Stomach (tissue), 9 donors: ENCODE data around the gene SLC8A2. TPM values are rescaled to one million over a fixed set of nuclear protein-coding genes. Genes with fewer than 3 reads are reported as not detected.

ENCODE experiments used
- DNase-seq, 2 donors: peaks; one replicate each; pipeline versions ENCODE4 v3.0.0 to v3.0.0-alpha.2; 2013 to 2019
- H3K27ac ChIP-seq, 5 donors: fragments of 200-600 bp in 4 of 5; sonication (generic) in 4 of 5; one replicate each; pipeline ENCODE4 v1.5.1; 2013 to 2019; ENCODE audit warnings: mild to moderate bottlenecking in 1 of 5, moderate library complexity in 1 of 5
- H3K27me3 ChIP-seq, 3 donors: fragments of 200-600 bp; sonication (generic); one replicate each; pipeline ENCODE4 v1.5.1; 2017 to 2019; ENCODE audit warnings: mixed run types in 1 of 3
- H3K36me3 ChIP-seq, 4 donors: fragments of 200-600 bp; sonication (generic); 1 replicate in 3 of 4; 2 replicates in 1 of 4; pipeline ENCODE4 v1.5.1; 2016 to 2019
- H3K4me1 ChIP-seq, 4 donors: fragments of 200-600 bp; sonication (generic); one replicate each; pipeline ENCODE4 v1.5.1; 2016 to 2019
- H3K4me3 ChIP-seq, 4 donors: fragments of 200-600 bp; sonication (generic) in 3 of 4; one replicate each; pipeline ENCODE4 v1.5.1; 2016 to 2019; ENCODE audit warnings: mild to moderate bottlenecking in 1 of 4
- H3K9me3 ChIP-seq, 4 donors: fragments of 200-600 bp; sonication (generic); one replicate each; pipeline ENCODE4 v1.5.1; 2016 to 2019
- EP300 ChIP-seq: sonication (generic); formaldehyde crosslinking; IDR thresholded peaks from one replicate; pipeline ENCODE4 v1.6.1; 2017; ENCODE audit warnings: antibody characterized with exemption
- POLR2A ChIP-seq, 4 donors: fragments of 450-650 bp; IDR thresholded peaks; one replicate each; pipeline ENCODE4 v1.6.1; 2016; ENCODE audit warnings: antibody characterized with exemption in 4 of 4, control low read depth in 2 of 4, mild to moderate bottlenecking in 1 of 4, moderate library complexity in 1 of 4
- POLR2AphosphoS5 ChIP-seq, 3 donors: sonication (generic); formaldehyde crosslinking; IDR thresholded peaks; one replicate each; pipeline ENCODE4 v1.6.1; 2016; ENCODE audit warnings: antibody characterized with exemption in 3 of 3
- WGBS, 5 donors: extraction: QIAGEN DNeasy Blood & Tissue Kit in 3 of 5; methylation state at CpG; one replicate each; pipeline versions ENCODE4 v1.1.5 to v1.1.7; 2013 to 2018; 5-methylcytosine and 5-hydroxymethylcytosine counted together
- intact Hi-C: fragments of 100-400 bp; cut with DNase I; formaldehyde crosslinking; loops from one replicate; pipeline ENCODE4 v1.15.1; 2023; ENCODE audit warnings: low total_unique reads
- polyA plus RNA-seq, 3 donors: library from polyadenylated mRNA; stranded (reverse); fragments of 200-250 nt; gene quantifications; one replicate each; pipeline ENCODE4 v1.2.3, GENCODE V29; 2013
- total RNA-seq, 5 donors: library from RNA; depleted of rRNA; stranded (reverse); fragments of >200 nt; gene quantifications; one replicate each; pipeline versions ENCODE4 v1.1.0 to v1.2.3, GENCODE V29; 2014 to 2016
- TF ChIP-seq, protein P1 (sequence below), 7 experiments: fragments of 450-650 bp in 4 of 7; fragments of 200-600 bp in 3 of 7; sonication (generic) in 3 of 7; IDR thresholded peaks; one replicate each; pipeline ENCODE4 v1.5.1; 2016 to 2019; ENCODE audit warnings: antibody characterized with exemption in 7 of 7, control low read depth in 2 of 7, mild to moderate bottlenecking in 1 of 7
- donor health status: healthy with polysubstance abuse.
- donor health status: Bipolar disorder and iron deficiency.
- donor health status: healthy.

Gene SLC8A2
- total and polyA plus RNA-seq, 8 donors = 0.12 to 17.9 (median 2.0) TPM

DNA sequence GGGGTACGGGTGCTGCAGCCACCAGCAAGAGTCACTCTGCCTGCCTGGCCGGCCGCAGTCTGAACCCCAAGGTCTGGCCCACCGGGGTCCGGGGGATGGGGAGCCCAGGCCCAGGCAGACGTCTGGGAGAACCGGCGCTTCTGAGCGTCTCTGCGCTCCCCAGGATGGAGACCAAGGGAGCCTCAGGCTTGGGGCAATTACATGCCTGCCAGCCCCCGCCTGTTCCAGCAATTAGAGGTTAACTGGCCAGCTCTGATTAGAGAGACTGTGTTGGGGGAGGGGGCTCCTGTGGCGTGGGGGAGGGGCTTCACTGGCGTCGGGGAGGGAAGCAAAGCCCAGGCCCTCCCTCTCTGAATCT is 64.3 kb downstream of the SLC8A2 start:
- intact Hi-C loops = loop anchor here (10.0 kb wide), 1 partner anchor 83 kb away; no protein-coding TSS in a partner anchor
- peaks cover 0 to 78% (median 25%) of the 10 kb centered on the region in 3 donors for H3K27me3 ChIP-seq
- WGBS, 5 donors = 5 to 26% (median 21%) methylated on average over 4 to 14 of the region's 14 CpGs

DNA sequence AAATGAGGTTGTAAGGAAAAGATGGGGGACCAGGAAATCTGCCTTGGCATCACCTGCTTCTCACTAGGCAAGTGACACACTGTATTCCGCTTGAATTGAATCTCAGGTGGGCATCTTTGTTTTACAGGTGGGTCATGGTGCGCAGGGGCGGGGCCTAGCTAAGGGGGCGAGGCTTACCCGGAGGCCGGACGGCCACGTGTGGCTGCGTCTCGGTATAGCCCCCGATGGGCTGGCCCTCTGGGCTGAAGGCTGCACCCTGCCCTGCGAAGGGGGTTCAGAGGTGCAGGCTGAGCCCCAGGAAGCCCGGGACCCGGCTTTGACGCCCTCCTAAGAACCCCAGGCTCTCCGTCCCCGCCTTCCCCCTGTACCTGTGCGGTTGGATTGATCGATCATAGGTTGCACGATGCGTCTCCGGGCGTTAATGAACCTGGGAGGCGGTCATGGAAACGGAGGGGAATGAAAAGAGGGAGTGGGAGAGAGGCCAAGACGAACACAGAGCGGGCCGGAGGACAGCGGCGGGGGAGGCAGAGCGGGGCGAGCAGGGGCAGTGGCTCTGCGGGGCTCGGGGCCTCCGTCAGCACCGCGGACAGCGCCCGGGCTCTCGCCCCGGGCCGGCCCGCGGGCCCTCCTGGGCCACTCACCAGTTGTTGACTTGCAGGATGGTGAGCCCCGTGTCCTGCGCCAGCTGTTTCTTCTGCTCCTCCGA is 64.8 kb downstream of the SLC8A2 start:
- no peaks in the 10 kb centered on the region for H3K36me3 ChIP-seq
- H3K27ac ChIP-seq = no peak overlapping the region
- H3K4me3 ChIP-seq = no peak overlapping the region
- no peaks in the 10 kb centered on the region for H3K9me3 ChIP-seq
- DNase-seq = peak in 1 of 2 donors; percentile 69
- H3K4me1 ChIP-seq = no peaks in the 10 kb centered on the region
- no peak for TF ChIP-seq POLR2A (IDR thresholded peaks at IDR 0.05)
- intact Hi-C loops = loop anchor here (10.0 kb wide), 1 partner anchor 82 kb away; no protein-coding TSS in a partner anchor
- H3K27me3 ChIP-seq = peaks cover 0 to 79% (median 25%) of the 10 kb centered on the region in 3 donors
- WGBS, 5 donors = 14 to 22% (median 20%) methylated on average over 35 to 47 of the region's 47 CpGs

More for the DNA sequence above, 64.3 kb downstream of the SLC8A2 start:
- Histone ChIP-seq H3K36me3 (no peaks in the 10 kb centered on the region), H3K9me3 (no peaks in the 10 kb centered on the region), H3K4me3 (no peak overlapping the region), H3K4me1 (no peaks in the 10 kb centered on the region), H3K27ac (no peak overlapping the region)
- TF ChIP-seq, protein P1, sequence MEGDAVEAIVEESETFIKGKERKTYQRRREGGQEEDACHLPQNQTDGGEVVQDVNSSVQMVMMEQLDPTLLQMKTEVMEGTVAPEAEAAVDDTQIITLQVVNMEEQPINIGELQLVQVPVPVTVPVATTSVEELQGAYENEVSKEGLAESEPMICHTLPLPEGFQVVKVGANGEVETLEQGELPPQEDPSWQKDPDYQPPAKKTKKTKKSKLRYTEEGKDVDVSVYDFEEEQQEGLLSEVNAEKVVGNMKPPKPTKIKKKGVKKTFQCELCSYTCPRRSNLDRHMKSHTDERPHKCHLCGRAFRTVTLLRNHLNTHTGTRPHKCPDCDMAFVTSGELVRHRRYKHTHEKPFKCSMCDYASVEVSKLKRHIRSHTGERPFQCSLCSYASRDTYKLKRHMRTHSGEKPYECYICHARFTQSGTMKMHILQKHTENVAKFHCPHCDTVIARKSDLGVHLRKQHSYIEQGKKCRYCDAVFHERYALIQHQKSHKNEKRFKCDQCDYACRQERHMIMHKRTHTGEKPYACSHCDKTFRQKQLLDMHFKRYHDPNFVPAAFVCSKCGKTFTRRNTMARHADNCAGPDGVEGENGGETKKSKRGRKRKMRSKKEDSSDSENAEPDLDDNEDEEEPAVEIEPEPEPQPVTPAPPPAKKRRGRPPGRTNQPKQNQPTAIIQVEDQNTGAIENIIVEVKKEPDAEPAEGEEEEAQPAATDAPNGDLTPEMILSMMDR (IDR thresholded peaks at IDR 0.05) = no peak
- no peak for TF ChIP-seq POLR2AphosphoS5 (IDR thresholded peaks at IDR 0.05)
- no peak for TF ChIP-seq EP300
- TF ChIP-seq POLR2A (IDR thresholded peaks at IDR 0.05) = no peak
- DNase-seq = no peak

DNA sequence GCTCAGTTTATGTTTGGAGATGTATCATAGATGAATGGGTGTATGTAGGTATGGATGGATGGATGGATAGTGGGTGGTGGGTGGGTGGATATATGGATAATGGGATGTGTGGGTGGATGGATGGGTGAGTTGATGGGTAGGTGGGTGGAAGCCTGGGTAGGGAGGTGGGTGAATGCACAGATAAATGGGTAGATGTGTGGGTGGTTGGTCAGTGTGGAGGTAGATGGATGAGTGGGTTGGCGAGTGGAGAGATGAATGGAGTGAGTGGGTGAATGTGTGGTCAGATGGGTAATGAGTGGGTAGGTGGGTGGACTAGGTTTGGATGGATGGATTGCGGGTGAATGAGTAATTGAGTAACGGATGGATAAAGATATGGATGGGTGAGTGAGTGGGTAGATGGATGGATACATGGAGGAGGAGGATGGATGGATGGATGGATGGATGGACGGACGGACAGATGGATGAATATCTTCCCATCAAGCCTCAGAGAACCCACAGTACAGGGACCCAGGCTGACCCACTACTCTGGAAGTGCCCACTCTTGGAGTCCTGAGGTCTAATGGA is 65.8 kb downstream of the SLC8A2 start:
- H3K9me3 ChIP-seq = no peaks in the 10 kb centered on the region
- H3K27me3 ChIP-seq = peaks cover 0 to 83% (median 25%) of the 10 kb centered on the region in 3 donors
- 81 to 96% (median 92%) methylated on average over 5 of the region's 5 CpGs for WGBS, 5 donors
- no peak overlapping the region for H3K4me3 ChIP-seq
- no peaks in the 10 kb centered on the region for H3K4me1 ChIP-seq
- TF ChIP-seq, protein P1 (IDR thresholded peaks at IDR 0.05) = no peak
- TF ChIP-seq EP300 (no peak), POLR2AphosphoS5 (IDR thresholded peaks at IDR 0.05) (no peak), POLR2A (IDR thresholded peaks at IDR 0.05) (no peak)
- H3K27ac ChIP-seq = no peak overlapping the region
- DNase-seq = no peak
- intact Hi-C loops = loop anchor here (10.0 kb wide), 1 partner anchor 81 kb away; no protein-coding TSS in a partner anchor
- no peaks in the 10 kb centered on the region for H3K36me3 ChIP-seq

DNA sequence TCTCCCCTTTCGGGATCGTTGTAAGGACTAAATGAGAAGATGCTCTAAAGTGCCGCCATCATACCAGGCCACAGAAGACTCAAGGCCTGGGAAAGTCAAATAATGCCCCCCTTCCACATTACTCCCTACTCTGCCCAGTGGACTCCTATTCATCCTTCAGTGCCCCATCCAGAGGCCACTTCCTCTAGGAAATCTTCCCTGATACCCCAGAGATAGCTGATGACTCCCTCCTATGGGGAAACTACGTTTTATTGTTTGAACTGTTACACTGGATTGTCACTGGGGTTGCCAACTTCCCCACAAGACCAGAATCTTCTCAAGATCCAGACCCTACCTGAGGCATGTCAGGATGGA is 66.5 kb downstream of the SLC8A2 start:
- Histone ChIP-seq H3K36me3 (no peaks in the 10 kb centered on the region), H3K27ac (no peak overlapping the region), H3K9me3 (no peaks in the 10 kb centered on the region), H3K4me3 (no peak overlapping the region), H3K4me1 (no peaks in the 10 kb centered on the region), H3K27me3 (peaks cover 0 to 87% (median 25%) of the 10 kb centered on the region in 3 donors)
- TF ChIP-seq, protein P1 (IDR thresholded peaks at IDR 0.05) = no peak
- TF ChIP-seq POLR2A (IDR thresholded peaks at IDR 0.05) = no peak
- TF ChIP-seq POLR2AphosphoS5 (IDR thresholded peaks at IDR 0.05) = no peak
- TF ChIP-seq EP300 = no peak
- DNase-seq = no peak
- intact Hi-C loops = loop anchor here (10.0 kb wide), 1 partner anchor 80 kb away; no protein-coding TSS in a partner anchor
- 83 to 88% (median 85%) methylated on average over 4 of the region's 4 CpGs for WGBS, 5 donors
